Spleen (tissue), 7 donors: ENCODE measurements around the gene SRSF4.

Source experiments
- CTCF ChIP-seq, 11 experiments: fragments of 200-600 bp in 7 of 11; fragments of 450-650 bp in 4 of 11; sonication (generic) in 4 of 11; IDR thresholded peaks in 8 of 11; conservative IDR thresholded peaks in 3 of 11; 1 replicate in 7 of 11; 2 replicates in 4 of 11; pipeline versions ENCODE4 v1.4.0 to v1.8.0; 2016 to 2021; ENCODE audit warnings: antibody characterized with exemption in 11 of 11, inconsistent platforms in 4 of 11, mild to moderate bottlenecking in 1 of 11
- POLR2AphosphoS5 ChIP-seq, 3 donors: sonication (generic); formaldehyde crosslinking; IDR thresholded peaks; one replicate each; pipeline ENCODE4 v1.5.1; 2017; ENCODE audit warnings: antibody characterized with exemption in 3 of 3
- donor health status: DM: no; HTN: no; CAD: no; lungs with moderate emphysema.
- donor health status: DM: no; HTN: no; CAD: no.
- donor health status: DM: no; HTN: no; CAD: no.

DNA sequence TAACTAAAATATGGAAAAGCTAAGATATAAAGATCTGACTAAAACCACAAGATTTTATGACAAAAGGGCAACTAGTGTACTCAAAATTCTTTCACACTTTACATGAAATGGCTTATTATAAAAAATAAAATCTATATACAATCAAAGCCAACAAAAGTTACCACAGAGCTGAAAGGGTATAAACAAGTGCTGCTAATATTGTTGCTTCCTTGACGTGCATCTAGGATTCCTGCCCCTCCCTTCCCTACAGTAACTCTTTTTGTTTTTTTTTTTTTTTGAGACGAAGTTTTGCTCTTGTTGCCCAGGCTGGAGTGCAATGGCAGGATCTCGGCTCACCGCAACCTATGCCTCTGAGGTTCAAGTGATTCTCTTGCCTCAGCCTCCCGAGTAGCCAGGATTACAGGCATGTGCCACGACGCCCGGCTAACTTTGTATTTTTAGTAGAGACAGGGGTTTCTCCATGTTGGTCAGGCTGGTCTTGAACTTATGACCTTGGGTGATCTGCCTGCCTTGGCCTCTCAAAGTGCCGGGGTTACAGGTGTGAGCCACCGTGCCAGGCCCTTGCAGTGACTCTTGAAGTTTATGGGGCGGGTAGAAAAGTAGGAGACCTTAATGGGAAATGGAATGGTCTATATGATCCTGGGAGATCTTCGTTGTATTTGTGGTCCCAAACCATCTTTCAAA is 4.5 kb downstream of the SRSF4 start:
- TF ChIP-seq CTCF (IDR thresholded peaks at IDR 0.05 in 8 of 11, conservative IDR thresholded peaks at IDR 0.05 in 3 of 11) (no peak), POLR2AphosphoS5 (IDR thresholded peaks at IDR 0.05) (no peak)
